Stimulated activated CD8-positive, alpha-beta memory T cell treated with anti-CD3 and anti-CD28 coated beads, Interleukin-7, amount 100 ng/mL, for 48 hours (primary cell): ENCODE measurements around the gene ALX3.

ENCODE experiments used
- DNase-seq, 2 donors: peaks; one replicate each; pipeline ENCODE4 v3.0.0-alpha.2; 2020; ENCODE audit warnings: low read depth in 1 of 2; ENCODE audit errors: extremely low read depth in 1 of 2

The ALX3 gene

GRCh38 chr1:110067479-110067892 is 3.0 kb downstream of the ALX3 start:
- DNase-seq = no peak

GRCh38 chr1:110065841-110066240 is 4.6 kb downstream of the ALX3 start:
- DNase-seq = no peak

- DNase-seq = no peak
These were observed 5.7 kb downstream of the ALX3 start for GRCh38 chr1:110064576-110065337.

GRCh38 chr1:110063781-110064180 is 6.7 kb downstream of the ALX3 start:
- no peak for DNase-seq

GRCh38 chr1:110062612-110063011 is 7.9 kb downstream of the ALX3 start:
- no peak for DNase-seq

GRCh38 chr1:110061341-110061740 is 9.1 kb downstream of the ALX3 start:
- no peak for DNase-seq

GRCh38 chr1:110060662-110061060 is 9.8 kb downstream of the ALX3 start:
- no peak for DNase-seq

- peak; percentile 51 to 61 for DNase-seq
These were observed 10.3 kb downstream of the ALX3 start for GRCh38 chr1:110060034-110060661.

GRCh38 chr1:110059133-110059863 is 11.2 kb downstream of the ALX3 start:
- DNase-seq = no peak

GRCh38 chr1:110058591-110058990 is 11.9 kb downstream of the ALX3 start:
- DNase-seq = no peak

GRCh38 chr1:110057963-110058518 is 12.4 kb downstream of the ALX3 start:
- DNase-seq = no peak

GRCh38 chr1:110056776-110057175 is 13.7 kb downstream of the ALX3 start:
- no peak for DNase-seq

GRCh38 chr1:110056285-110056683 is 14.2 kb downstream of the ALX3 start:
- no peak for DNase-seq

- no peak for DNase-seq
These were observed 14.8 kb downstream of the ALX3 start for GRCh38 chr1:110055493-110056284.

GRCh38 chr1:110053552-110054428 is 16.7 kb downstream of the ALX3 start:
- DNase-seq = peak in 1 of 2 donors; percentile 35

GRCh38 chr1:110051262-110051648 is 19.2 kb downstream of the ALX3 start:
- DNase-seq = no peak

GRCh38 chr1:110050602-110051261 is 19.7 kb downstream of the ALX3 start:
- no peak for DNase-seq

- DNase-seq = no peak
These were observed 20.5 kb downstream of the ALX3 start for GRCh38 chr1:110049801-110050601.
